Neuronal stem cell (in vitro differentiated cells): ENCODE data around the gene CNTNAP2.

ENCODE experiments used
- DNase-seq: peaks from one replicate; pipeline ENCODE4 v3.0.0-alpha.2; 2013; ENCODE audit warnings: low spot score
- H2AFZ ChIP-seq: one replicate; pipeline ENCODE4 v1.6.1; 2013; ENCODE audit warnings: mild to moderate bottlenecking, low read length, inconsistent platforms
- H2AK5ac ChIP-seq: 2 replicates; pipeline ENCODE4 v1.6.1; 2013; ENCODE audit warnings: low read depth, mild to moderate bottlenecking, inconsistent platforms, low read length, moderate library complexity, mixed read lengths
- H2BK120ac ChIP-seq: 2 replicates; pipeline ENCODE4 v1.6.1; 2013; ENCODE audit warnings: low read depth, mild to moderate bottlenecking, inconsistent platforms, low read length, moderate library complexity, mixed read lengths
- H2BK12ac ChIP-seq: one replicate; pipeline ENCODE4 v1.6.1; 2013; ENCODE audit warnings: low read length, inconsistent platforms
- H2BK15ac ChIP-seq: 2 replicates; pipeline ENCODE4 v1.6.1; 2013; ENCODE audit warnings: mild to moderate bottlenecking, low read length, inconsistent platforms, mixed read lengths
- H2BK5ac ChIP-seq: one replicate; pipeline ENCODE4 v1.6.1; 2013; ENCODE audit warnings: inconsistent platforms, mild to moderate bottlenecking, low read length, moderate library complexity
- H3K14ac ChIP-seq: one replicate; pipeline ENCODE4 v1.6.1; 2013; ENCODE audit warnings: low read length, inconsistent platforms
- H3K18ac ChIP-seq: 2 replicates; pipeline ENCODE4 v1.6.1; 2013; ENCODE audit warnings: low read length, inconsistent platforms
- H3K23ac ChIP-seq: 2 replicates; pipeline ENCODE4 v1.6.1; 2013; ENCODE audit warnings: low read depth, mild to moderate bottlenecking, mixed read lengths, low read length, inconsistent platforms; ENCODE audit not compliant: poor library complexity
- H3K27ac ChIP-seq: replicated peaks from 3 replicates; pipeline ENCODE4 v1.5.1; 2013; ENCODE audit warnings: low read length, inconsistent platforms
- H3K27me3 ChIP-seq, 3 experiments: 2 replicates each; pipeline ENCODE4 v1.6.1; 2013; ENCODE audit warnings: low read length in 3 of 3, mild to moderate bottlenecking in 2 of 3, inconsistent platforms in 1 of 3, low read depth in 1 of 3, mixed read lengths in 1 of 3, moderate library complexity in 1 of 3; ENCODE audit not compliant: control insufficient read depth in 3 of 3, insufficient read depth in 3 of 3
- H3K36me3 ChIP-seq, 2 donors: replicated peaks in 1 of 2; 2 replicates each; pipeline ENCODE4 v1.6.1; 2013; ENCODE audit warnings: low read length in 2 of 2; ENCODE audit not compliant: control insufficient read depth in 2 of 2, insufficient read depth in 2 of 2
- H3K4ac ChIP-seq: 2 replicates; pipeline ENCODE4 v1.6.1; 2013; ENCODE audit warnings: inconsistent platforms, mild to moderate bottlenecking, low read length, moderate library complexity
- H3K4me1 ChIP-seq, 2 donors: 1 replicate in 1 of 2; 2 replicates in 1 of 2; pipeline ENCODE4 v1.6.1; 2013; ENCODE audit warnings: low read length in 2 of 2, low read depth in 1 of 2; ENCODE audit not compliant: control insufficient read depth in 2 of 2, insufficient read depth in 1 of 2
- H3K4me2 ChIP-seq: one replicate; pipeline ENCODE4 v1.6.1; 2013; ENCODE audit warnings: mild to moderate bottlenecking, low read length, inconsistent platforms; ENCODE audit not compliant: insufficient read depth, poor library complexity, severe bottlenecking
- H3K4me3 ChIP-seq, 2 donors: 2 replicates each; pipeline ENCODE4 v1.5.1; 2013; ENCODE audit warnings: low read length in 2 of 2, mild to moderate bottlenecking in 2 of 2, inconsistent platforms in 1 of 2, moderate library complexity in 1 of 2
- H3K79me1 ChIP-seq: one replicate; pipeline ENCODE4 v1.6.1; 2013; ENCODE audit warnings: low read depth, mild to moderate bottlenecking, inconsistent platforms, low read length, moderate library complexity
- H3K9ac ChIP-seq: one replicate; pipeline ENCODE4 v1.6.1; 2013; ENCODE audit warnings: mild to moderate bottlenecking, low read depth, low read length, inconsistent platforms; ENCODE audit not compliant: poor library complexity
- H3K9me3 ChIP-seq, 2 donors: replicated peaks in 1 of 2; 2 replicates each; pipeline versions ENCODE3 to v1.6.1; 2013; ENCODE audit warnings: low read length in 2 of 2, mild to moderate bottlenecking in 2 of 2, inconsistent platforms in 1 of 2, low read depth in 1 of 2, mixed read lengths in 1 of 2, moderate library complexity in 1 of 2; ENCODE audit not compliant: control insufficient read depth in 2 of 2, insufficient read depth in 1 of 2
- H4K8ac ChIP-seq: one replicate; pipeline ENCODE4 v1.6.1; 2013; ENCODE audit warnings: low read depth, mild to moderate bottlenecking, inconsistent platforms, low read length, moderate library complexity
- H4K91ac ChIP-seq: one replicate; pipeline ENCODE4 v1.6.1; 2013; ENCODE audit warnings: low read length, low read depth, mild to moderate bottlenecking, inconsistent platforms; ENCODE audit not compliant: poor library complexity
- WGBS, 2 donors: extraction: QIAGEN DNeasy Blood & Tissue Kit; methylation state at CpG; one replicate each; pipeline ENCODE4 v1.1.7; 2013; ENCODE audit warnings: missing lambda C conversion rate in 2 of 2, mixed read lengths in 1 of 2; ENCODE audit not compliant: insufficient read length in 2 of 2, insufficient replicate concordance in 1 of 2; ENCODE audit errors: extremely low coverage in 2 of 2; 5-methylcytosine and 5-hydroxymethylcytosine counted together

Gene CNTNAP2

DNA sequence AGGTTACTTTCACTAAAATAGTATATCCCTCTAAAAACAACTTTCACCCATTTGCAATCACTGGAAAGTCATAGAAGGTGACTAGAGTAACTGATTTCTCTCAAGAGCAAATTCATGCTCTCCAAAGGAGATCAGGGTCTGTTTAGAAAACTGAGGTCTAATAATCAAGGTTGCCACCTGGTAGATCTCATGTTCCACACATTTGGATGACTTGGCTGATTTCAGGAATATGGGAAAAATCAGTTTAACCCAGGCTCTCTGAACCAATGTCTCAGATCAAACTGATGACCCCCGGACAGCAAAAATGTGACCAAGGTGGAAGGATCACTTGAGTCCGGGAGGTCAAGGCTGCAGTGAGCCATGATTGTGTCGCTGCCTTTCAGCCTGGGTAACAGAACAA is 1911.6 kb downstream of the CNTNAP2 start:
- H2BK12ac ChIP-seq: no peak overlapping the region
- H3K14ac ChIP-seq: no peak overlapping the region
- no peak overlapping the region for H2BK15ac ChIP-seq
- no peaks in the 10 kb centered on the region for H3K4me1 ChIP-seq
- H2AFZ ChIP-seq: no peak overlapping the region
- no peak overlapping the region for H3K4me3 ChIP-seq
- H3K27ac ChIP-seq: no peak overlapping the region
- no peaks in the 10 kb centered on the region for H3K27me3 ChIP-seq
- H2BK5ac ChIP-seq: no peak overlapping the region
- no peak overlapping the region for H3K9ac ChIP-seq
- no peak overlapping the region for H3K4me2 ChIP-seq
- no peaks in the 10 kb centered on the region for H3K9me3 ChIP-seq
- no peak for DNase-seq
- no peak overlapping the region for H2AK5ac ChIP-seq
- H2BK120ac ChIP-seq: no peak overlapping the region
- WGBS, 2 donors: no CpG with 5 or more reads among the region's 3 CpGs
- H3K4ac ChIP-seq: no peak overlapping the region
- H3K79me1 ChIP-seq: no peaks in the 10 kb centered on the region
- H4K91ac ChIP-seq: no peak overlapping the region
- H4K8ac ChIP-seq: no peak overlapping the region
- no peak overlapping the region for H3K23ac ChIP-seq
- H3K36me3 ChIP-seq: no peaks in the 10 kb centered on the region
- no peak overlapping the region for H3K18ac ChIP-seq

- H3K23ac ChIP-seq: no peak overlapping the region
- H3K27ac ChIP-seq: no peak overlapping the region
- H2AK5ac ChIP-seq: no peak overlapping the region
- no peak overlapping the region for H3K18ac ChIP-seq
- no peaks in the 10 kb centered on the region for H3K27me3 ChIP-seq
- no peak overlapping the region for H2BK15ac ChIP-seq
- no peak overlapping the region for H2AFZ ChIP-seq
- H3K4me1 ChIP-seq: no peaks in the 10 kb centered on the region
- no peak overlapping the region for H2BK5ac ChIP-seq
- H2BK12ac ChIP-seq: no peak overlapping the region
- no peaks in the 10 kb centered on the region for H3K9me3 ChIP-seq
- no peak overlapping the region for H4K91ac ChIP-seq
- H3K4me2 ChIP-seq: no peak overlapping the region
- H2BK120ac ChIP-seq: no peak overlapping the region
- no peak overlapping the region for H4K8ac ChIP-seq
- H3K9ac ChIP-seq: no peak overlapping the region
- no peak for DNase-seq
- H3K36me3 ChIP-seq: no peaks in the 10 kb centered on the region
- no peak overlapping the region for H3K4me3 ChIP-seq
- no CpG with 5 or more reads among the region's 2 CpGs for WGBS, 2 donors
- no peak overlapping the region for H3K4ac ChIP-seq
- H3K79me1 ChIP-seq: no peaks in the 10 kb centered on the region
- H3K14ac ChIP-seq: no peak overlapping the region
These were observed 1914.4 kb downstream of the CNTNAP2 start for GRCh38 chr7:148031019-148031418.

GRCh38 chr7:148031811-148032210 is 1915.2 kb downstream of the CNTNAP2 start:
- H3K36me3 ChIP-seq: no peaks in the 10 kb centered on the region
- H3K79me1 ChIP-seq: no peaks in the 10 kb centered on the region
- no peak overlapping the region for H2AFZ ChIP-seq
- H3K23ac ChIP-seq: no peak overlapping the region
- no peak overlapping the region for H4K8ac ChIP-seq
- H2BK15ac ChIP-seq: no peak overlapping the region
- no peaks in the 10 kb centered on the region for H3K9me3 ChIP-seq
- H3K9ac ChIP-seq: no peak overlapping the region
- H3K18ac ChIP-seq: no peak overlapping the region
- no peak overlapping the region for H3K4me2 ChIP-seq
- H3K4ac ChIP-seq: no peak overlapping the region
- H3K14ac ChIP-seq: no peak overlapping the region
- no peak overlapping the region for H3K27ac ChIP-seq
- no peaks in the 10 kb centered on the region for H3K27me3 ChIP-seq
- no peak overlapping the region for H4K91ac ChIP-seq
- no peak overlapping the region for H3K4me3 ChIP-seq
- no peak for DNase-seq
- no peak overlapping the region for H2AK5ac ChIP-seq
- WGBS, 2 donors: no CpG with 5 or more reads among the region's 8 CpGs
- H3K4me1 ChIP-seq: no peaks in the 10 kb centered on the region
- no peak overlapping the region for H2BK120ac ChIP-seq
- no peak overlapping the region for H2BK12ac ChIP-seq
- H2BK5ac ChIP-seq: no peak overlapping the region

GRCh38 chr7:148035950-148036349 is 1919.3 kb downstream of the CNTNAP2 start:
- H3K18ac ChIP-seq: no peak overlapping the region
- H2BK5ac ChIP-seq: no peak overlapping the region
- no peaks in the 10 kb centered on the region for H3K36me3 ChIP-seq
- H3K9me3 ChIP-seq: no peaks in the 10 kb centered on the region
- no peak overlapping the region for H2BK15ac ChIP-seq
- H3K4me3 ChIP-seq: no peak overlapping the region
- no CpG with 5 or more reads among the region's 1 CpG for WGBS, 2 donors
- H2AK5ac ChIP-seq: no peak overlapping the region
- no peak overlapping the region for H3K27ac ChIP-seq
- H3K23ac ChIP-seq: no peak overlapping the region
- no peak for DNase-seq
- H3K27me3 ChIP-seq: no peaks in the 10 kb centered on the region
- H3K14ac ChIP-seq: no peak overlapping the region
- no peak overlapping the region for H4K91ac ChIP-seq
- H2BK120ac ChIP-seq: no peak overlapping the region
- no peak overlapping the region for H3K4ac ChIP-seq
- no peak overlapping the region for H2AFZ ChIP-seq
- no peaks in the 10 kb centered on the region for H3K79me1 ChIP-seq
- H2BK12ac ChIP-seq: no peak overlapping the region
- no peaks in the 10 kb centered on the region for H3K4me1 ChIP-seq
- no peak overlapping the region for H4K8ac ChIP-seq
- no peak overlapping the region for H3K9ac ChIP-seq
- H3K4me2 ChIP-seq: no peak overlapping the region
